NB4 (cell line): ENCODE measurements around the gene UEVLD.

Source experiments
- CTCF ChIP-seq: IDR thresholded peaks from one replicate; pipeline ENCODE4 v1.5.1; 2012; ENCODE audit warnings: low read depth, low read length
- POLR2A ChIP-seq: IDR thresholded peaks from 2 replicates; pipeline ENCODE4 v1.6.1; 2011; ENCODE audit warnings: mild to moderate bottlenecking; ENCODE audit not compliant: insufficient read length; ENCODE audit errors: extremely low read depth

- TF ChIP-seq CTCF (no peak), POLR2A (no peak)
Observed at GRCh38 chr11:18526130-18526520, 62.4 kb downstream of the UEVLD start.
